Measurements from ENCODE around the gene PHOSPHO1.

PHOSPHO1 gene

DNA sequence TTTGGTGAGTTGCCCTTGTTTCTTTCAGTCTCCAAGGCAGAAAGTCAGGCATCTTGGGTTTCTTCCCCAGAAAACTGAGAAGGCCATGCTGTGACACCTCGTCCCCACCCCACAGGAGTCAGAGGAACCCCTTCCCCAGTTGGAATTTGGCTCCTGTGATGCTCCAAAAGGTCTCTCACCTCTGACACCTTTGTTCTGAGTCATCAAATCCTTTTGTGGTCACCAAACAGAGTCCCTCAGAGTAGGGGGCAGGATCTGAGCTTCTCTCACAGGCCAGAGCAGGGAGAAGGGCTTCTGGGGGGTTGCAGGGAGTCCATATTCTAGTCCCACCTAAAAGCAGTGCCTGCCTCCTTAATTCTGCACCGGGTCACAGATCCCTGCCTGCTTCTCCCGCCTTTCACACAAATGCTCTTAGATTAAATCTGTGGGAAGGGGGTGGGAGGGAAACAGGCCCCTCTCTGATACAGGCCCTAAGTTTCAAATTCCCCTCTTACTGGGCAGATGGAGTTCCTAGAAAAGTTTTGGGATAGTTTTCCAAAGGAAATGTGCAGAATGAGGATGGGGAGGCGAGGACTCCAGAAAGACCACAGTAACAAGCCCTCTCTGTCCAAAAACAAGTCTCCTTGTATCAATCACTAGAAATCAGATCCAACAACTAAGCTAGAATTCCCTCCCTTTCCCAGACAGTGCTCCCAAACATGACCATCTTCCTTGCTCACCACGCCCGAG lies 1.3 kb downstream of the PHOSPHO1 start:
- no peak for TF ChIP-seq CTCF (conservative IDR thresholded peaks at IDR 0.05)
- H3K27ac ChIP-seq: no peak overlapping the region

- peak; percentile 97 for TF ChIP-seq CTCF (conservative IDR thresholded peaks at IDR 0.05)
- H3K27ac ChIP-seq: no peak overlapping the region
Measured at GRCh38 chr17:49227436-49228261, 2.9 kb downstream of the PHOSPHO1 start.

DNA sequence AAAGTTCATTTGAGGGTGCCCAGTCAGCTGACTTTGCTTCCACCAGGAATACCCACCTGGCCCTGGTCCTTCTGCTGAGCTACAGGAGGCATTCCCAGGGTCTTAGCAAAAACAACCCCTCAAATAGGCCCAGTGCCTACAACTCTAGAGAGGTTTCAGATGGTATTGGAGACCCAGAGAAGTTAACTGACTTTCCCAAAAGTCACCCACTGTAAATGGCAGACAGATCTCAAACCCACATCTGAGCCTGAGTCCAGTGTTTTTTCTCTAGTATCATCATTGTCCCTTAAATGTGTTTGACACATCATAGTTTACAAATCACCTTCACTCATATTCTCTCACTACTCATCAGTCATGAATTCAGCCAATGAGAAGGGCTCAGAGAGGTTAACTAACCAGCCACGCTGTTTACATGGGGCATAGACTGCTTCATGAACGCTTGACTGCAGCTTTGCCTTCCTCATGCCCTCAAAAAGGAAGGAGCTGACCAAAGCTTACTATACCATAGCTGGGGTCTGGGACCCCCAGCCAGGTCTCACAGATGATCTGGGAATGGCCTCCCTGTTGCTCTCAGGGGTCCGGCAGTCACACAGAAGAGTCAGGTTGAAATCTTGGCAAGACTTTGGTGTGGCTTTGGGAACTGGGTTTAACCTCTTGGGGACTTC lies 3.7 kb downstream of the PHOSPHO1 start:
- no peak for TF ChIP-seq CTCF (conservative IDR thresholded peaks at IDR 0.05)
- no peak overlapping the region for H3K27ac ChIP-seq

DNA sequence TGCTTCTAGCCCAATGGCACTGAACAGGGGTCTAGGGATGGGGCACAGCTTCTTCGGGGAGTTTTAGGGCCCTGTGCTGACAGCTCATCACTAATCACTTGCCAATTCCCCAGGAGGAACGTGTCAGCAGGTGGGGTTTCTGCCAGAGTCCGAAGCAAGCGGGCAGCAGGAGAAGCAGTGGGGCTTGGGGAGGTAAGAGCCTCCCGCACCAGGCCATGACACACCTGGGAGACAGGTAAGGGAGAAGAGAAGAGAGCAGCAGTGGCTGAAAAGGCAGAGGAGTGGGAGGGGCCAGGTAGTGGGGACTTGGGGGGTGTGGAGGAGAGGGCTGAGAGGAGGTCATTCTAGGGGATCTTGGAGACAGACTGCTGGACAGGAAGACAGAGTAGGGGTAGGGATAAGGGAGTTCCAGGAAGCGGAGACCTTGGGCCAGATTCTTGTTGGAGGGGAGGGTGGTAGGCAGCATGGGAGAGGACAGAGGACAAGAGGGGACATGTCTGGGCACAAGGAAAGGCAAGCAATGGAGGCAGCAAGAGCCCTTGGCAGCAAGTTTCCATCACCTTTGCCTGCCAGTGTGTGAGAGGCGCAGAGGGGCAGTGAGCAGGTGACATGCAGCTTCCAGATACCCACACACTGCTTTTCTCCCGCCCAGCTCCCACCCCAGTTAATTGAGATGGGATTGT lies 4.9 kb downstream of the PHOSPHO1 start:
- no peak for TF ChIP-seq CTCF (conservative IDR thresholded peaks at IDR 0.05)
- H3K27ac ChIP-seq: no peak overlapping the region

GRCh38 chr17:49224997-49225337 lies 5.6 kb downstream of the PHOSPHO1 start:
- TF ChIP-seq CTCF (conservative IDR thresholded peaks at IDR 0.05): no peak
- H3K27ac ChIP-seq: no peak overlapping the region

- TF ChIP-seq CTCF (conservative IDR thresholded peaks at IDR 0.05): no peak
Measured at GRCh38 chr17:49224198-49224996, 6.2 kb downstream of the PHOSPHO1 start.

More at GRCh38 chr17:49224198-49224996, 6.2 kb downstream of the PHOSPHO1 start:
- H3K27ac ChIP-seq: no peak overlapping the region
